Measurements from ENCODE around the gene NOL12. TPM values are rescaled to one million over a fixed set of nuclear protein-coding genes. Genes with fewer than 3 reads are reported as not detected.
A peak's percentile ranks its signal among the peaks of the same experiment; 100 is the strongest.

NOL12 gene
- total RNA-seq, 2 donors from 2014 or later = 21.9 to 26.8 TPM

- no peak for TF ChIP-seq CTCF (conservative IDR thresholded peaks at IDR 0.05)
- peaks cover 5% of the 10 kb centered on the region for H3K4me1 Mint-ChIP-seq
- Histone ChIP-seq H3K4me1 (ENCODE audit: control insufficient read depth, insufficient read depth, low read length) (peaks cover 4% of the 10 kb centered on the region), H3K9ac (ENCODE audit: extremely low read depth, low read length, poor library complexity, severe bottlenecking) (no peak overlapping the region), H3K27ac (ENCODE audit: low read depth, low read length) (no peak overlapping the region), H3K4me3 (ENCODE audit: low read length) (no peak overlapping the region), H3K27me3 (ENCODE audit: control insufficient read depth, insufficient read depth, low read length, poor library complexity, severe bottlenecking) (no peaks in the 10 kb centered on the region), H3K36me3 (ENCODE audit: control insufficient read depth, insufficient read depth, low read length) (no peaks in the 10 kb centered on the region), H3K9me3 (ENCODE audit: control insufficient read depth, low read length) (no peaks in the 10 kb centered on the region)
- WGBS, 2 experiments (ENCODE audit: insufficient coverage in 1 of 2, insufficient read length in 1 of 2) = 91 to 94% methylated on average over 11 of the region's 11 CpGs
- no peak overlapping the region for H3K4me3 Mint-ChIP-seq
- no peak overlapping the region for H3K27ac Mint-ChIP-seq
- no peaks in the 10 kb centered on the region for H3K27me3 Mint-ChIP-seq (ENCODE audit: insufficient read depth)
- peaks cover 4% of the 10 kb centered on the region for H3K36me3 Mint-ChIP-seq (ENCODE audit: low read depth)
- H3K9me3 Mint-ChIP-seq = no peaks in the 10 kb centered on the region
- DNase-seq = no peak
Measured at GRCh38 chr22:37672920-37673455, 13.2 kb upstream of the NOL12 start.

- Mint-ChIP-seq H3K36me3 (ENCODE audit: low read depth) (peaks cover 4% of the 10 kb centered on the region), H3K4me3 (no peak overlapping the region), H3K27ac (no peak overlapping the region), H3K4me1 (peaks cover 5% of the 10 kb centered on the region), H3K27me3 (ENCODE audit: insufficient read depth) (no peaks in the 10 kb centered on the region), H3K9me3 (no peaks in the 10 kb centered on the region)
- no peaks in the 10 kb centered on the region for H3K36me3 ChIP-seq (ENCODE audit: control insufficient read depth, insufficient read depth, low read length)
- no peaks in the 10 kb centered on the region for H3K9me3 ChIP-seq (ENCODE audit: control insufficient read depth, low read length)
- peaks cover 4% of the 10 kb centered on the region for H3K4me1 ChIP-seq (ENCODE audit: control insufficient read depth, insufficient read depth, low read length)
- H3K27ac ChIP-seq (ENCODE audit: low read depth, low read length) = no peak overlapping the region
- H3K9ac ChIP-seq (ENCODE audit: extremely low read depth, low read length, poor library complexity, severe bottlenecking) = no peak overlapping the region
- 94 to 97% methylated on average over 8 to 12 of the region's 12 CpGs for WGBS, 2 experiments (ENCODE audit: insufficient coverage in 1 of 2, insufficient read length in 1 of 2)
- no peak overlapping the region for H3K4me3 ChIP-seq (ENCODE audit: low read length)
- TF ChIP-seq CTCF (conservative IDR thresholded peaks at IDR 0.05) = no peak
- H3K27me3 ChIP-seq (ENCODE audit: control insufficient read depth, insufficient read depth, low read length, poor library complexity, severe bottlenecking) = no peaks in the 10 kb centered on the region
- DNase-seq = no peak
Measured at GRCh38 chr22:37674248-37674647, 11.9 kb upstream of the NOL12 start.

GRCh38 chr22:37674951-37675929, 10.9 kb upstream of the NOL12 start, which contains the start of gene LGALS1:
Gene LGALS1, plus strand, starts transcription at chr22:37675636. Its CDS starts 67 bp downstream, at chr22:37675703.
- DNase-seq = peak; percentile 86
- H3K4me1 ChIP-seq (ENCODE audit: control insufficient read depth, insufficient read depth, low read length) = peaks cover 4% of the 10 kb centered on the region
- 62 to 72% methylated on average over 25 to 34 of the region's 34 CpGs for WGBS, 2 experiments (ENCODE audit: insufficient coverage in 1 of 2, insufficient read length in 1 of 2)
- peak within 1 kb of the TSS; percentile 51 for H3K4me3 Mint-ChIP-seq
- H3K36me3 Mint-ChIP-seq (ENCODE audit: low read depth) = no peaks in the 10 kb centered on the region
- H3K4me3 ChIP-seq (ENCODE audit: low read length) = peak within 1 kb of the TSS; percentile 73
- peaks cover 5% of the 10 kb centered on the region for H3K4me1 Mint-ChIP-seq
- H3K27me3 ChIP-seq (ENCODE audit: control insufficient read depth, insufficient read depth, low read length, poor library complexity, severe bottlenecking) = no peaks in the 10 kb centered on the region
- H3K36me3 ChIP-seq (ENCODE audit: control insufficient read depth, insufficient read depth, low read length) = no peaks in the 10 kb centered on the region
- no peaks in the 10 kb centered on the region for H3K27me3 Mint-ChIP-seq (ENCODE audit: insufficient read depth)
- H3K9me3 ChIP-seq (ENCODE audit: control insufficient read depth, low read length) = no peaks in the 10 kb centered on the region
- H3K27ac Mint-ChIP-seq = peak within 1 kb of the TSS; percentile 61
- H3K27ac ChIP-seq (ENCODE audit: low read depth, low read length) = no peak within 1 kb of the TSS
- no peak for TF ChIP-seq CTCF (conservative IDR thresholded peaks at IDR 0.05)
- no peaks in the 10 kb centered on the region for H3K9me3 Mint-ChIP-seq
- peak within 1 kb of the TSS; percentile 24 for H3K9ac ChIP-seq (ENCODE audit: extremely low read depth, low read length, poor library complexity, severe bottlenecking)
